Measurements from ENCODE around the gene CFAP97.
"Not testable (repeated sequence)": the region's sequence is repeated elsewhere in the genome, so short reads cannot be mapped to it uniquely, and the experiment has no call there.

Gene CFAP97

DNA sequence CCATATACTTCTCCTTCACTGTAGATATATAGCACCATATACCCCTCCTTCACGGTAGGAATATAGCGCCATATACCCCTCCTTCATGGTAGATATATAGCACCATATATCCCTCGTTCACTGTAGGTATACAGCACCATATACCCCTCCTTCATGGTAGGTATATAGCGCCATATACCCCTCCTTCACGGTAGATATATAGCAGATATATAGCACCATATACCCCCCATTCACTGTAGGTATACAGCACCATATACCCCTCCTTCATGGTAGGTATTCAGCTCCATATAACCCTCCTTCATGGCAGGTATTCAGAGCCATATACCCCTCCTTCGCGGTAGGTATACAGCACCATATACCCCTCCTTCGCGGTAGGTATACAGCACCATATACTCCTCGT, 18.1 kb upstream of the CFAP97 start:
- DNase-seq, result no peak

DNA sequence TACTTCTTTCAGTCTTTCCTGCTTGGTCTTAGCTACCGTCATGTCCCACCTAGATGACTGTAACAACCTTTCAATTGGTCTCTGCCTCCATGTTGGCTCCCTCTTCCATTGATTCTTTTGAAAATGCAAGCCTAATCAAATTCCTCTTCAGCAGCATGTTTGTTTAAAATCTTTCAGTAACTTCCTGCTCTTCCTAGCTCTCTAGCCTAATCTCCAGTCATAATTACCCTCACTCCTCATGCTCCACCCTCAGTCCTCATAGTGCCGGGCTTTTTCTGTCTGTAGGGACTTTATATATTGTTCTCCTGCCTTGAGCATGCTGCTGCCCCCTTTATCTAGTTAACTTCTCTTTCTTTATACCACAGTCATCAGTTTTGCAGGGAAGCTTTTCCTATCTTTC, 17.7 kb upstream of the CFAP97 start:
- DNase-seq, result no peak

DNA sequence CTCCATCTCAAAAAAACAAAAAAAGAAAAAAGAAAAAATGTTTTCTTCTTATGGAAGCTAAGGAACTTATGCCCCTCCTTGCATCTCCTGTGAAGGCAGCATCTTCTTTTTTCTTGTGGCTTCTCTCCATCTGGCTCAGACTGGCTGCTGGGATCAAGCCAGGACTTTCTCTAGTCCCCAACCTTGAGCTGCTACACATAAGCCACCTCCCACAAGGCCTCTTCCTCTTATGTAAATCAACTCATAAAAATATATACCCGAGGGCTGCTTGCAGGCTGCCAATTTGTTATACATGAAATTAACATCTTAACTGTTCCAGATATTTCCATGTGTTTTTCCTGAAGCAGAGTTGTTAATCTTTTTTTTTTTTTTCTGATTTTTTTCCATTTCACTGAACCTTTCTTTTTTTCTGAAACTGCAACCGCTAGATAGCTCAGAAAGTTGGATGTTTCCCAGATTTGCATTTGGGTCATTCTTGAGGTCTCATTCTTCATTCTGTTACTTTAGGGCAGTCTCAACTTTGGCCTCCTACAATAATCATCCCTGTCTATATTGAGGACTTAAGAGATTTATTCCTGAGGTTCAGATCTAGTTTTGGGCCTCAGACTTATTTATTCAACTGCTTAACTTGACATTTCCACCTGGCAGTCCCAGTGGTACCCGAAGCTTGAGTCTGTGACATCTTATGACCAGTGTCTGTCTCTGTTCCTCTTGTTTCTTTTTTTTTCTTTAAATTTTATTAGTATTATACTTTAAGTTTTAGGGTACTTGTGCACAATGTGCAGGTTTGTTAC, 15.9 kb upstream of the CFAP97 start:
- no peak for DNase-seq

DNA sequence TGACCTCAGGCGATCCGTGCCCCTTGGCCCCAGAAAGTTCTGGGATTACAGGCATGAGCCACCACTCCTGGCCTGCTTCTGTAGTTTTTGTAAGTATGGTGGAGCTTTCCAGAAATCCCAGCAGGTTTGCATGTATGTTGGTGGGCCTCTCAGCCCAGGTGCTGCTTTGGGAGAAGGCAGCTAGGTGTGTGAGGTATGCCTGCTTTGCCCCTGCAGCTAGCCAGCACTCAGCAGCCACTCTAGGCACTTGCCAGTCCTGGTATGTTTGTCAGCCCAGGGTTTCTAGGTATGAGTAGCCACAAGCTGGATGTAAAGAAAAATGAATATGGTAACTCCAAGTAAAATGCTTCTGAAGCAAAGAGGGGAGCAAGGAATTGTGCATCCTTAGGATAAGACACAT, 14.5 kb upstream of the CFAP97 start:
- no peak for DNase-seq

DNA sequence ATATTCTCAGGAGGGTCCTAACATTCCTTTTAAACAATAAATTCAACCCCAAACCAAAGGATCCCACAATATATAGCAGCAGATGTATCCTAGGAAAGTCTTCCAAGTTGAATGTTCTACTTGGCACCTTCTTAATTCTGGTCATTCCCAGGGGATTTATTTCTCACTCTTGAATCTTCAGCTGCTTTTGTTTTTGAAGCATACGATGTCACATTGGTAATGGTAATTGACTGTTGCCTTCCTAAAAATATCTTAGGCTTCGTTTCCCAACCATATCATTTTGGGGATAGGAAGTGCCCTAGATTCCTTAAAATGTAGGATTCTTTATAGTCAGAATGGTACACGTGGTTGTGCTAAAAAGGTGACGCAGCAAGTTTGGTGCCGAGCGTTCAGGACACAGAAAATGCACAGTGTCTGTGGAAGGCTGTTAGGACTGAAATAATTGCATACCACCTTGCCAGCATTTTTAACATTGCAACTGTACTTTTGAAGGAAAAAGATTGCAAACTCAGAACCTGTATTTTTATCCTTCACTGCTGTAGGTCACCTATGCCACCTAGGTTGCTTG, 13.7 kb upstream of the CFAP97 start:
- DNase-seq, result no peak

GRCh38 chr4:185215261-185215660, 11.5 kb upstream of the CFAP97 start:
- DNase-seq, result no peak

- peak; percentile 64 for DNase-seq
Observed at GRCh38 chr4:185213877-185214276, 10.1 kb upstream of the CFAP97 start.

GRCh38 chr4:185212581-185212980, 8.8 kb upstream of the CFAP97 start:
- no peak for DNase-seq

DNA sequence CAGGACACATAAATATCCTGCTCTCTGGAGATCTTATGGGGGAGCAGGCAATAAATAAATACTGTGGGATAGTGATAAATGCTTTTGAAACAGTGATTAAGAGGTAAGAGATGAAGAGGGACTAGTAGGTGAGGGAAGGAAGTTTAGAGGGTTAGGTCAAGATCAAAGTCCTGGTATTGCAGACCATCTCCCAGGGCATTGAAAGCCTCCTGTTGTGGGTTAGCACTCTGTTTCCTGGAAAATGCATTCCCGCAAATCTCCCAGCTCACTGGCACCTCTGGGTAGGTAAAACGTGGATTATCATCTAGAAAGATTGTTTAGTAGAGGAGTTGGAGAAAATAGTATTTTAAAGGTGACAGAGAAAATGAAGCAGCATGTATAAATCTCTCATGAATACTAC, 7.8 kb upstream of the CFAP97 start:
- no peak for DNase-seq

DNA sequence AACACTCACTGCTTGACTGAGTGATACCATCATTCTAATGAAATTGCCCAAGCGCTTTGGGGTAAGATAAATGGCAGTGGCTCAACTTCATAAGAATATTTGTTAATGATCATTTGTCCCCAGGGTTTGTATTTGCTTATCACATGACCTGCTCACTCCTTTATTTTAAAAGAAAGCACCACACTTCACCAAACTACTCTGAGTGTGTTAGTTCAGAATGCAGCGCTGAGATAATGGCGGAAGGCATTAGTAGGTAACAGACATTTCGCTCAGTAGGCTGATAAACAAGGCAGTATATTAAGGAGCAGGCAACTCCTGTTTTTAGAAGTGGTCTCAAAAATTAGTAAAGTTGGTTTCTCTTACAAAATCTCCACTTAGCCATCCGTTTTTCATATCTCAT, 7.2 kb upstream of the CFAP97 start:
- DNase-seq, result no peak

DNA sequence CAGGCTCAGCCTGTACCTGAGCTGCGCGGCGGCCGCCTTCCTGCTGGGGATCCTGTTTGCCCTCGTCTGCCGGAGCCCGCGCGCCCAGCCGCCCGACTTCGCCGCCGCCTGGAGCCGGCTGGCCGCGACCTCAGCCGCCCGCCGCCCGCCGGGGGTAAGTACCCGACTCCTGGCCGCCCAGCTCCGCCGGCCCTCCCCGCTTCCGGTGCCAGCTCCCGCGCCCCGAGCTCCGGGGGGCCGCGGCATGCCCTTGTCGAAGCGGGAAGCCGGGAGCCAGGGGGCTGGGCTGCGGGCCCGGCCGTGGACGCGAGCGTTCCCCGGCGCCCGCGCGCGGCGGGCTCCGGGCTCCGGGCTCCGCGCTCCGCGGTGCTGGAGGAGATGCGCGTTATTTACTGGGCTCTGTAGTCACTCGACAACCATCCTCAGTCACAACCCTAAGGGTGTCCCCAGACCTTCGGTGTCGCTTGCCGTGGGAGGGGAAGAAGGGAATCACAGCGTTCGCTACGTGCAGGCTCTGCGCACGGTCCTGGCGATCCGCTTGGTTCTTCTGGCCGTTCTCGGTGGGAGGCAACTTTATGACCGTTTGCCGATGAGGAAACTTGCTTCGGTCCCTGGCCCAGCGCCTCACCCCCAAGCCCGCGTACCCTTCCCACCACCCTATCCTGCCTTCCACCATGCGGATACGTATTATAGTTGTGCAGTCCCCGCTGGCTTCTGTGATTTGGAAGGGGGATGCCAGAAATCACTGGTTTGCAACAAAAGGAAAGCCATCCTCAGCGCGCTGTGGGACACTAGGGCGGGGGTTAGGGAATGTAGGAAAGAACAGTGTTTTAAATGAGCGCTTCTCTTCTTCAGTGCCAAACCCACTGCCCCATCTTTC, 6.5 kb upstream of the CFAP97 start:
- DNase-seq, result no peak

DNA sequence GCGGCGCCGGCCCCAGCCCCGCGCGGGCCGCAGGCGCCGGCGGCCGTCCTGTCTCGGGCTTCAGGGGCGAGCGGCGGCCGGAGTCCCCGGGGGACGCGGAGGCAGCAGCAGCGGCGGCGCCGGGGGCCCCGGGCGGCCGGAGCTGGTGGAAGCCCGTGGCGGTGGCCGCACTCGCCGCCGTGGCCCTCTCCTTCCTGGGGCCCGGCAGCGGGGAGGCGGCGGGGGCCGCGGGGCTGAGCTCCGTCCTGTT, 6.0 kb upstream of the CFAP97 start:
- DNase-seq, result not testable (repeated sequence)

DNA sequence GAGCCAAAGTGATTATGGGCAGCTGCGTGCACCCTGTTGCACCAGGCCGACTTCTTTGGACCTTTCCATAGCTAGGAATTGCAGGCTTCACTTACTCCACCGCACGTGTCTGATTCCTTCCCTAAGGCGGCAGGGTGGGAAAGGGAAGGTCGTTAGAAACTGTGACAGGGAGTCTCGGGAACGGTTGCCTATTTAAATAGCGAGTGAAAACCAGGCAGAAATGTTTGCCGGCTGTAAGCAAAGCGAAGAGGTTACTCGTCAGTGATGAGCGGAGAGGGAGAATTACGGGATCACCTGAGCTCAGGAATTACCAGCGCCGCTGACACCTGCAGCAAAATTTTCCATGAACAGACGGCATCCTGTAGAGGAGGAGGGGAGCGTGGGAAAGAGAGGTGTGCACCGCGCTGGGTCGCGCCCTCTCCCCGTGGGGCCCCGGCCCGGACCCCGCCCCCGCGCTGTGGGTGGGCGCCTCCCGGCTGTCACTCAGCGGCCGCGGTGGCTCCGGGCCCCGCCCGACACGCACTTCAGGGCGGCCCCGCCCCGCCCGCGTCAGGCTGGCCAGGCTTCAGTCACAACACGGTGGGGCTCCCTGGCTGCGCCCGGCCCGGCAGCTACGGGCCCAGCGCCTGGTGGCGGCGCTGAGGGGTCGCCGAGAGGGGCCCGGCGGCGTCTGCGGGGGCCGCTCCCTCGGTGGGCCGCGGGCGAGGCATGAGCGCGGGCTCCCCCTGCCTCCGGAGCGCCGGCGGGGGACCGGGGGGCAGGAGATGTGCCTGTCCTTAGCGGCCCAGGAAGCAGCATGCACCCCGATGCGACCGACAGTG, 5.4 kb upstream of the CFAP97 start, which contains the start of gene SNX25:
TSS of gene SNX25 (plus strand) at position 568 of the 821 bp plus-strand sequence. CDS start at position 797, 229 bp downstream.
- peak; percentile 71 for DNase-seq

GRCh38 chr4:185207466-185207865, 3.7 kb upstream of the CFAP97 start:
- DNase-seq, result no peak

DNA sequence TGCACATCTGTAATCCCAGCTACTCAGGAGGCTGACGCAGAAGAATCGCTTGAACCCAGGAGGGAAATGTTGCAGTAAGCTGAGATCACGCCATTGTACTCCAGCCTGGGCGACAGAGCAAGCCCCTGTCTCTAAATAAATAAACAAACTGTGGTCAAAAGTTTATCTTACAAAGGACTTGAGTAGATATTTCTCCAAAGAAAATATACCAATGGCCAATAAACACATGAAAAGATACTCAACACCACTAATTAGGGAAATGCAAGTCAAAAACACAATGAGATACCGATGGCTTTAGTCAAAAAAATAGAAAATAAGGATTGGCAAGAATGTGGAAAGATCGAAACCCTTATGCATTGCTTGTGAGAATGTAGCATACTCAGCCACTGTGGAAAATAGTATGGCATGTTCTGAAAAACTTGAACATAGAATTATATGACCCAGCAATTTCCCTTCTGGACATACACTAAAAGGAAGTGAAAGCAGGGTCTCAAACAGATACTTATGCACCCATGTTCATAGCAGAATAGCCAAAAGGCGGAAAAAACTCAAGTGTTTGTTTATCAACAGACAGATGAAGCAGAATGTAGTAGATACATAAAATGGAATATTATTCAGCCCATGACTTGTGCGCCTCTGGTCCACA, 2.0 kb upstream of the CFAP97 start:
- no peak for DNase-seq

- DNase-seq, result not testable (repeated sequence)
Observed at GRCh38 chr4:185205073-185205472, 1.3 kb upstream of the CFAP97 start.

DNA sequence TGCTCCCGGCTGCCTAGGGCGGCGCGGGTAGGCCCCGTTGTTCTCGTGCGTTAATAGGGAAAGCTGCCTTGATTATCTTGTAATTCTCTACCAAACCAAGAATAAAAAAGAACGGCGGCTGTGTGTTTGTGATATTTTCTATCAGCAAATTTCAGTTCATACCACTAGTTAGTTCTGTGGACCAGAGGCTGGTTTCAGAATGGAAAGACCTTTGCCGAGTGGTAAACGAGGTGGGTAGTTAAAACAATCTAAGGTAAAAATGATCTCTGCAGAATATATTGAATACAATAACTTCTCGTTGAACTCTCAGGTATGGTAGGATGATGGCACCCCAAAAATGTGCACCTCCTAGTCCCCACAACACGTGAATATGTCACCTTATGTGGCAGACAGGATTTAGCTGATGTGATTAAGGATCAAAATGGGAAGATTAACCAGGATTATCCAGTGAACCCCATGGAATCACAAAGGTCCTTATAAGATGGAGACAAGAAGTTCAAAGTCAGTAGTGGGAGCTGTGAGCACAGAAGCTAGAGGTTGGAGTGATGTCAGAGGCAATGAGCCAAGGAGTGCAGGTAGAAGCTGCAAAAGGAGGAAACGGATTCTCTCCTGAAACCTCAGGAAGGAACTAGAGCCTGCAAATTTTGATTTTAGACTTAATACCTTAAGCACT, 574 bp upstream of the CFAP97 start:
- DNase-seq, result peak; percentile 34

DNA sequence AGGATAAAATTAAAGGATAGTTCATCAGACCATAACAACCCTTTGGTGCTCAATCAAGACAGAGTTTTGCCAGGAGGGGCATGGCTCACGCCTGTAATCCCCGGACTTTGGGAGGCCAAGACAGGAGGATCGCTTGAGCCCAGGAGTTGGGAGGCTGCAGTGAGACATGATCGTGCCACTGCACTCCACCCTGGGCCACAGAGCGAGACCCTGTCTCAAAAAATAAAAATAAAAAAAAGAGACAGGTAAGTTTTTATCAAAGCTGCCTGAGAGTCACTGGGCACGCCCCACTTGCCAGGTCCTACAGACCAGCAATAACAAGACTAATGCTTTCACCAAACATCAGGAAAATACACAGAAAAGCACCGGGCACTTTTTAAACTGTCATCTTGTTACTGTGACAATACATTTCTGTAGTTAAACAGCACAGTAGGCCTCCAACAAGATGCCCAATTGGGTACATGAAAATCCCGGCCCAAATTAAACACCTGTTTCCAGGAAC, 765 bp downstream of the CFAP97 start:
- DNase-seq, result peak; percentile 60

GRCh38 chr4:185201977-185202962, 1.5 kb downstream of the CFAP97 start:
- DNase-seq, result peak; percentile 79

- DNase-seq, result not testable (repeated sequence)
Observed at GRCh38 chr4:185198189-185198588, 5.6 kb downstream of the CFAP97 start.
